Right atrium auricular region (tissue), 2 donors: ENCODE results near the gene KLHL15. TPM values are rescaled to one million over a fixed set of nuclear protein-coding genes. Genes with fewer than 3 reads are reported as not detected.

Experiments used
- DNase-seq: peaks from one replicate; pipeline ENCODE4 v3.0.0-alpha.2; 2019; ENCODE audit warnings: low spot score
- H3K27ac ChIP-seq, 2 donors: fragments of 200-600 bp; sonication (generic); 1 replicate in 1 of 2; 2 replicates in 1 of 2; pipeline ENCODE4 v1.5.1; 2016 to 2019
- H3K27me3 ChIP-seq, 2 donors: fragments of 200-600 bp; sonication (generic); one replicate each; pipeline versions ENCODE4 v1.5.1 to v1.6.0; 2017 to 2019
- H3K36me3 ChIP-seq: fragments of 200-600 bp; sonication (generic); one replicate; pipeline ENCODE4 v1.5.1; 2016
- H3K4me1 ChIP-seq, 2 donors: fragments of 200-600 bp; sonication (generic); one replicate each; pipeline versions ENCODE4 v1.5.1 to v1.6.0; 2017 to 2019
- H3K4me3 ChIP-seq, 2 donors: fragments of 200-600 bp; sonication (generic); 1 replicate in 1 of 2; 2 replicates in 1 of 2; pipeline ENCODE4 v1.5.1; 2017 to 2019; ENCODE audit warnings: mild to moderate bottlenecking in 1 of 2, moderate library complexity in 1 of 2
- H3K9me3 ChIP-seq, 2 donors: fragments of 200-600 bp; sonication (generic); one replicate each; pipeline ENCODE4 v1.5.1; 2019
- CTCF ChIP-seq, 2 donors: fragments of 200-600 bp; sonication (generic); IDR thresholded peaks; one replicate each; pipeline ENCODE4 v1.5.1; 2019; ENCODE audit warnings: antibody characterized with exemption in 2 of 2
- total RNA-seq, 2 donors: library from RNA; depleted of rRNA; stranded (reverse); fragments of >200 nt; gene quantifications; one replicate each; pipeline ENCODE4 v1.1.0, GENCODE V29; 2016

Gene KLHL15
- total RNA-seq, 2 donors from 2014 or later = 5.7 to 6.9 TPM

GRCh38 chrX:24005028-24005427 lies 22.0 kb downstream of the KLHL15 start:
- H3K9me3 ChIP-seq = no peaks in the 10 kb centered on the region
- no peak overlapping the region for H3K27ac ChIP-seq
- no peak for TF ChIP-seq CTCF (IDR thresholded peaks at IDR 0.05)
- no peaks in the 10 kb centered on the region for H3K36me3 ChIP-seq
- no peak for DNase-seq
- H3K4me3 ChIP-seq = no peak overlapping the region
- H3K27me3 ChIP-seq = no peaks in the 10 kb centered on the region
- H3K4me1 ChIP-seq = no peaks in the 10 kb centered on the region

- TF ChIP-seq CTCF (IDR thresholded peaks at IDR 0.05) = no peak
- no peak overlapping the region for H3K27ac ChIP-seq
- no peaks in the 10 kb centered on the region for H3K27me3 ChIP-seq
- H3K4me3 ChIP-seq = no peak overlapping the region
- no peak for DNase-seq
- H3K36me3 ChIP-seq = no peaks in the 10 kb centered on the region
- no peaks in the 10 kb centered on the region for H3K4me1 ChIP-seq
- no peaks in the 10 kb centered on the region for H3K9me3 ChIP-seq
Observed at GRCh38 chrX:24002792-24003191, 24.2 kb downstream of the KLHL15 start.

GRCh38 chrX:24002167-24002566 lies 24.8 kb downstream of the KLHL15 start:
- no peak for TF ChIP-seq CTCF (IDR thresholded peaks at IDR 0.05)
- no peaks in the 10 kb centered on the region for H3K9me3 ChIP-seq
- no peaks in the 10 kb centered on the region for H3K36me3 ChIP-seq
- no peaks in the 10 kb centered on the region for H3K4me1 ChIP-seq
- no peak overlapping the region for H3K27ac ChIP-seq
- H3K4me3 ChIP-seq = no peak overlapping the region
- H3K27me3 ChIP-seq = no peaks in the 10 kb centered on the region
- no peak for DNase-seq

- no peak overlapping the region for H3K4me3 ChIP-seq
- H3K27ac ChIP-seq = no peak overlapping the region
- TF ChIP-seq CTCF (IDR thresholded peaks at IDR 0.05) = no peak
Observed at GRCh38 chrX:23999671-24000070, 27.3 kb downstream of the KLHL15 start.

GRCh38 chrX:23993012-23993633 lies 33.9 kb downstream of the KLHL15 start:
- no peaks in the 10 kb centered on the region for H3K9me3 ChIP-seq
- H3K4me1 ChIP-seq = no peaks in the 10 kb centered on the region
- H3K4me3 ChIP-seq = no peak overlapping the region
- H3K27me3 ChIP-seq = no peaks in the 10 kb centered on the region
- DNase-seq = no peak
- TF ChIP-seq CTCF (IDR thresholded peaks at IDR 0.05) = no peak
- H3K27ac ChIP-seq = no peak overlapping the region
- peaks cover 4% of the 10 kb centered on the region for H3K36me3 ChIP-seq

More at GRCh38 chrX:23999671-24000070, 27.3 kb downstream of the KLHL15 start:
- no peaks in the 10 kb centered on the region for H3K9me3 ChIP-seq
- no peaks in the 10 kb centered on the region for H3K4me1 ChIP-seq
- no peak for DNase-seq
- H3K36me3 ChIP-seq = no peaks in the 10 kb centered on the region
- no peaks in the 10 kb centered on the region for H3K27me3 ChIP-seq

GRCh38 chrX:23992431-23992830 lies 34.6 kb downstream of the KLHL15 start:
- Histone ChIP-seq H3K9me3 (no peaks in the 10 kb centered on the region), H3K4me1 (no peaks in the 10 kb centered on the region), H3K4me3 (no peak overlapping the region), H3K36me3 (peaks cover 8% of the 10 kb centered on the region), H3K27ac (no peak overlapping the region), H3K27me3 (no peaks in the 10 kb centered on the region)
- no peak for DNase-seq
- no peak for TF ChIP-seq CTCF (IDR thresholded peaks at IDR 0.05)
